ENCODE results near the gene CEP85. TPM values are rescaled to one million over a fixed set of nuclear protein-coding genes. Genes with fewer than 3 reads are reported as not detected.
A peak's percentile ranks its signal among the peaks of the same experiment; 100 is the strongest.

Gene CEP85
- total RNA-seq, 1 donor from 2014 or later: 14.6 TPM

- H3K4me3 ChIP-seq (ENCODE audit: low read depth, low read length): no peak overlapping the region
- no peak for DNase-seq (ENCODE audit: low read depth)
- no peak for TF ChIP-seq CTCF (conservative IDR thresholded peaks at IDR 0.05; ENCODE audit: low read depth, low read length)
These were observed 42.4 kb downstream of the CEP85 start for GRCh38 chr1:26276432-26276838.

DNA sequence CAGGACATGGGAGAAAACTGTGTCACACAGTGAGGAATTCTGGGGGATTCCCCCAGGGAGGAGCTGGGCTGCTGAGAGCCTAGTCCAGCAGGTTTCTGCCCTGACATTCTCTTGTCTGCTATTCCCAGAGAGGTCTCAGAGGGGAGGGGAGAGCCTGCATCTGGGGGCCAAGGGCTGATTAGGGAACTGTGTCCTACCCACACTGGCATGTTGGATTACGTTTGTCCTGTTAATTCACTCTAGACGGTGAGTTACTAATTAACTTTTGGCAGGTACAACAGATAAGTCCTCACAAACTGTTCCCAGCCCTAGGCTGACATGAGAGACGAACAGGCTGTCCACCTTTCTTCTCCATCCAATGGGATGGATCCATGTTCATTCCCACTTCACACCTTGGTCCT is 43.3 kb downstream of the CEP85 start:
- no peak overlapping the region for H3K4me3 ChIP-seq (ENCODE audit: low read depth, low read length)
- no peak for TF ChIP-seq CTCF (conservative IDR thresholded peaks at IDR 0.05; ENCODE audit: low read depth, low read length)
- DNase-seq (ENCODE audit: low read depth): no peak

GRCh38 chr1:26277719-26278118 is 43.7 kb downstream of the CEP85 start:
- no peak for DNase-seq (ENCODE audit: low read depth)
- H3K4me3 ChIP-seq (ENCODE audit: low read depth, low read length): no peak overlapping the region
- no peak for TF ChIP-seq CTCF (conservative IDR thresholded peaks at IDR 0.05; ENCODE audit: low read depth, low read length)

DNA sequence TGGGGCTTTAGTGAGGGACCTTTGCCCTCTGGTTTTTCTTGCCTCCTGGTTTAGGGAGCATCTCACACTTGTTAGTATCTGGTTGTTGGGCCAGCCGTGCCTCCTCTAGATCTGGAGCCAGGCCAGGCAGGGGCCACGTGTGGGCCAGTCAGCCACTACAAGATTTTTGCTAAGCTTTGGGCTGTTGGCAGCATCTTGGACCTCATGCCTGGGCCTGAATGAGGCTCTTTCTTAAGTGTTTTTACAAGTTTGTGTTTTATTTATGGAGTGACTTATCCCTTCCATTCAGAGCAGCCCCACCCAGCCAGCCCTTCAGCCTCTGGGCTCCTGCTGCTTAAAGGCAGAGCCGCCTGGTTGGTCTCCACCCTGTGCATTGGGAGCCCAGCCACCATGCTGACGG is 44.3 kb downstream of the CEP85 start:
- no peak for TF ChIP-seq CTCF (conservative IDR thresholded peaks at IDR 0.05; ENCODE audit: low read depth, low read length)
- H3K4me3 ChIP-seq (ENCODE audit: low read depth, low read length): no peak overlapping the region
- no peak for DNase-seq (ENCODE audit: low read depth)

DNA sequence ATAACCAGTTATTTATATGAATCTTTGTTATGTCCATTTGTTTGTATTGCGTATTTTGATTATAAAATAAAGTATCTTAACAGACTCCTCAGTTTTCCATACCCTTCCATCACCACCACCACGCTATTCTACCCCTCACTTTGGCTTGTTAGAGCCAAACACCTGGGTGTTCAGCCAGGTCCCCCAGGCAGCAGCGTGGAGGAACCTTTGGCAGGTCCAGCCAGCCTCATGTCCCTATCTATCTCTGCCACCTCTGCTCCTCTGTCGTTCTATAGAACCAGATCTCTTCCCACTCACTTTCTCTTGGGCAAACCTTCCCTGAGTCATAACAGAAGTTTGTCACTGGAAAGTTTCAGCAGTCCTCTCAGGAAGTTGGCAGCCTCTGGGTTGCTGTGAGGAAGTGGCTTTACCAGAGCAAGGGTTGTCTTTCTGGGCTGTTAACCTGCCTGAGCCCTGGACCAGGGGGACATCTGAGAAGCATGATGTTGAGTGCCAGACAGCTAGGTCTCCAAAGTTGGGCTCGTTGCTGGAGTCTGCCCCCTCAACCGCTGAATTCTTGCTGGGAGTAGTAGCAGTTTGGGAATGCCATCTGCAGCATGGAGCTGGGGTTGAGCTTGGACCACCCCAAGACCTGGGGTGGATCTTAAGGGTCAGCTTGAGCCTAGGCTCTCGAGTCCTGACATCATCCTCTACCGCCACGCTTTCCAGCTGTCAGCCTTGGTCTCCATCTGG is 44.9 kb downstream of the CEP85 start:
- H3K4me3 ChIP-seq (ENCODE audit: low read depth, low read length): peak overlapping the region; percentile 95
- DNase-seq (ENCODE audit: low read depth): no peak
- TF ChIP-seq CTCF (conservative IDR thresholded peaks at IDR 0.05; ENCODE audit: low read depth, low read length): no peak

- H3K4me3 ChIP-seq (ENCODE audit: low read depth, low read length): peak within 1 kb of the TSS; percentile 95
- no peak for DNase-seq (ENCODE audit: low read depth)
- TF ChIP-seq CTCF (conservative IDR thresholded peaks at IDR 0.05; ENCODE audit: low read depth, low read length): peak; percentile 65
These were observed 45.7 kb downstream of the CEP85 start, which contains the start of gene SH3BGRL3 for GRCh38 chr1:26279456-26280332. Gene SH3BGRL3 (plus strand): TSS chr1:26280086. CDS start chr1:26280156, 70 bp downstream.

Data from epithelial cell of proximal tubule (primary cell).